Neural progenitor cell (in vitro differentiated cells): Measurements from ENCODE around the gene CFAP20. TPM values are rescaled to one million over a fixed set of nuclear protein-coding genes. Genes with fewer than 3 reads are reported as not detected.

Experiments
- DNase-seq: peaks from one replicate; pipeline ENCODE4 v3.0.0-alpha.2; 2016; ENCODE audit warnings: low spot score
- H2AFZ ChIP-seq: fragments of 200-600 bp; sonication (generic); replicated peaks from 2 replicates; pipeline ENCODE4 v1.6.1; 2016; ENCODE audit warnings: antibody characterized with exemption
- H3F3A ChIP-seq: fragments of 200-600 bp; sonication (generic); 2 replicates; pipeline ENCODE4 v1.6.1; 2016; ENCODE audit warnings: antibody characterized with exemption, low read depth
- H3K27ac ChIP-seq: fragments of 200-600 bp; sonication (generic); 2 replicates; pipeline ENCODE4 v1.5.1; 2016; ENCODE audit warnings: mild to moderate bottlenecking
- H3K27me3 ChIP-seq: fragments of 200-600 bp; sonication (generic); 2 replicates; pipeline ENCODE4 v1.6.1; 2016; ENCODE audit warnings: mild to moderate bottlenecking, moderate library complexity
- H3K36me3 ChIP-seq: fragments of 200-600 bp; sonication (generic); 2 replicates; pipeline ENCODE4 v1.5.1; 2016
- H3K4me1 ChIP-seq: fragments of 200-600 bp; sonication (generic); 2 replicates; pipeline ENCODE4 v1.6.1; 2016; ENCODE audit warnings: mixed run types
- H3K4me2 ChIP-seq: fragments of 200-600 bp; sonication (generic); 2 replicates; pipeline ENCODE4 v1.6.1; 2016
- H3K4me3 ChIP-seq: fragments of 200-600 bp; sonication (generic); 2 replicates; pipeline ENCODE4 v1.5.1; 2016
- H3K79me2 ChIP-seq: fragments of 200-600 bp; sonication (generic); 2 replicates; pipeline ENCODE4 v1.6.1; 2016; ENCODE audit warnings: low read depth
- H3K9ac ChIP-seq: fragments of 200-600 bp; sonication (generic); 2 replicates; pipeline ENCODE4 v1.6.1; 2016
- H3K9me3 ChIP-seq: fragments of 200-600 bp; sonication (generic); 2 replicates; pipeline ENCODE4 v1.5.1; 2016; ENCODE audit warnings: low read depth
- H4K20me1 ChIP-seq: fragments of 200-600 bp; sonication (generic); 2 replicates; pipeline ENCODE4 v1.6.1; 2016; ENCODE audit warnings: low read depth
- H3K27ac Mint-ChIP-seq: 3 replicates; pipeline ENCODE4 v1.8.0; 2021; ENCODE audit warnings: mixed read lengths
- H3K27me3 Mint-ChIP-seq: 2 replicates; pipeline ENCODE4 v1.8.0; 2022; ENCODE audit warnings: low read depth, mild to moderate bottlenecking, inconsistent platforms, moderate library complexity, mixed read lengths; ENCODE audit not compliant: insufficient read depth
- H3K36me3 Mint-ChIP-seq: 3 replicates; pipeline ENCODE4 v1.8.0; 2021; ENCODE audit warnings: mixed read lengths
- H3K4me1 Mint-ChIP-seq: 3 replicates; pipeline ENCODE4 v1.8.0; 2021; ENCODE audit warnings: mixed read lengths
- H3K4me3 Mint-ChIP-seq: 3 replicates; pipeline ENCODE4 v1.8.0; 2021; ENCODE audit warnings: mild to moderate bottlenecking, moderate library complexity, mixed read lengths
- H3K9me3 Mint-ChIP-seq: 3 replicates; pipeline ENCODE4 v1.8.0; 2020; ENCODE audit warnings: mixed read lengths
- EZH2 ChIP-seq: fragments of 200-600 bp; sonication (generic); IDR thresholded peaks from 2 replicates; pipeline ENCODE4 v1.6.1; 2017; ENCODE audit warnings: antibody characterized with exemption, mild to moderate bottlenecking, moderate library complexity
- EZH2phosphoT487 ChIP-seq: fragments of 200-600 bp; sonication (generic); IDR thresholded peaks from 2 replicates; pipeline ENCODE4 v1.6.1; 2017; ENCODE audit warnings: antibody characterized with exemption
- total RNA-seq: library from RNA; depleted of rRNA; stranded (reverse); fragments of >200 nt; gene quantifications from 2 replicates; pipeline ENCODE4 v1.2.3, GENCODE V29; 2015; ENCODE audit warnings: low replicate concordance
- TF ChIP-seq, protein P1 (sequence below): fragments of 200-600 bp; sonication (generic); IDR thresholded peaks from 2 replicates; pipeline ENCODE4 v1.5.1; 2017; ENCODE audit warnings: antibody characterized with exemption, mild to moderate bottlenecking

The CFAP20 gene
- total RNA-seq, 1 donor from 2014 or later = 93.8 TPM

DNA sequence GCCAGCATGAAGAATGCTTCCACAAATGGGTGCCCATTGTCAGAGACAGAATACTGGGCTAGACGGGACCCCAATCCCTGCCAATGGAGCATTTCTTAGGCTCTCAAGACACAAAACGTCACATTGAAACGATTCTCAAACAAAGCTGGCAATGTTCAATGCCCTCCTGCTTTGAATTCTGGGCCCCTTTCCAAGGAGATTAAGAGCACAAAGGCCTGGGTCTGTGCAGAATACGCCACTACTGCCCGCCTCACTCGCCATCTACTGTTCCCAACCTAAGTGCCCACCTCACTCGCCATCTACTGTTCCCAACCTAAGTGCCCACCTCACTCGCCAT, 9.7 kb downstream of the CFAP20 start:
- peaks cover 22% of the 10 kb centered on the region for H3K4me1 ChIP-seq
- H3K9me3 ChIP-seq = no peaks in the 10 kb centered on the region

DNA sequence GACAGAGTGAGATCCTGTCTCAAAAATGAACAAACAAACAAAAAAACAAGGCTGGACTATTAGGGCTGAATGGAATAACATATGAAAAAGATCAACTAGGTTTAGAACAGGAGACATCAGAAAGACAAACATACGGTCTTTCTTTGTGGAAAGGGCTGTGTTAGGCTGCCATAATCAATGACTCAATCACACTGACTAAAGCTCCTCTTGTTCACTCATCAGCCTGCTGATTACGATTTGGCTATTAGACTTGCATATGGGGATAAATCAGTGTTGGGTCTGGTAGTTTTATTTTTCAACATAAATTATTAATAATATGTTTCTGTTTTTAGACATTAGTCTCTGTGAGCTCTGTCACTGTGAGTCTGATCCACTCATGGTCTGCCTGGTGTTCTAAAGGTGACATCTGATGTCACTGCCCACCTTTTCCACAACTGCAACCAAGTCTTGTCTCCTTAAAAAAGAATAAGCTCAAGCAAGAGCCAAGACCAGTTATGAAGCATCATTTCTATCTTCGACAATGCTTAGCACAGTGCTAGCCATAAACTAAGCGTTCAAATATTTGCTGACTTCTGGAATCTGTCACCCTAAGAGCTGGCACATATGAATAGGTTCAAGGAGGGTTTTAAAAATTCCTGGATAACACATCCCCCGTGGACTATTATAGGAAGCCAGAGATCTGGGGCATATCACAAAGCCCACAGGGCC, 10.2 kb downstream of the CFAP20 start:
- H3K36me3 Mint-ChIP-seq = peaks cover 18% of the 10 kb centered on the region
- no peak overlapping the region for H3K27ac ChIP-seq
- H3K4me1 Mint-ChIP-seq = peaks cover 39% of the 10 kb centered on the region
- TF ChIP-seq EZH2 = no peak
- no peak for TF ChIP-seq EZH2phosphoT487
- TF ChIP-seq, protein P1, sequence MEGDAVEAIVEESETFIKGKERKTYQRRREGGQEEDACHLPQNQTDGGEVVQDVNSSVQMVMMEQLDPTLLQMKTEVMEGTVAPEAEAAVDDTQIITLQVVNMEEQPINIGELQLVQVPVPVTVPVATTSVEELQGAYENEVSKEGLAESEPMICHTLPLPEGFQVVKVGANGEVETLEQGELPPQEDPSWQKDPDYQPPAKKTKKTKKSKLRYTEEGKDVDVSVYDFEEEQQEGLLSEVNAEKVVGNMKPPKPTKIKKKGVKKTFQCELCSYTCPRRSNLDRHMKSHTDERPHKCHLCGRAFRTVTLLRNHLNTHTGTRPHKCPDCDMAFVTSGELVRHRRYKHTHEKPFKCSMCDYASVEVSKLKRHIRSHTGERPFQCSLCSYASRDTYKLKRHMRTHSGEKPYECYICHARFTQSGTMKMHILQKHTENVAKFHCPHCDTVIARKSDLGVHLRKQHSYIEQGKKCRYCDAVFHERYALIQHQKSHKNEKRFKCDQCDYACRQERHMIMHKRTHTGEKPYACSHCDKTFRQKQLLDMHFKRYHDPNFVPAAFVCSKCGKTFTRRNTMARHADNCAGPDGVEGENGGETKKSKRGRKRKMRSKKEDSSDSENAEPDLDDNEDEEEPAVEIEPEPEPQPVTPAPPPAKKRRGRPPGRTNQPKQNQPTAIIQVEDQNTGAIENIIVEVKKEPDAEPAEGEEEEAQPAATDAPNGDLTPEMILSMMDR = no peak
- no peaks in the 10 kb centered on the region for H3K27me3 ChIP-seq
- H3K36me3 ChIP-seq = no peaks in the 10 kb centered on the region
- no peak for DNase-seq
- H3K4me2 ChIP-seq = no peak overlapping the region
- no peak overlapping the region for H3K9ac ChIP-seq
- no peak overlapping the region for H3K4me3 ChIP-seq
- no peaks in the 10 kb centered on the region for H3K27me3 Mint-ChIP-seq
- no peaks in the 10 kb centered on the region for H3K9me3 Mint-ChIP-seq
- H2AFZ ChIP-seq = no peak overlapping the region
- peaks cover 22% of the 10 kb centered on the region for H3K4me1 ChIP-seq
- no peak overlapping the region for H3K27ac Mint-ChIP-seq
- peaks cover 79% of the 10 kb centered on the region for H3K79me2 ChIP-seq
- H4K20me1 ChIP-seq = peaks cover 79% of the 10 kb centered on the region
- H3K9me3 ChIP-seq = no peaks in the 10 kb centered on the region
- no peak overlapping the region for H3K4me3 Mint-ChIP-seq
- H3F3A ChIP-seq = peaks cover 8% of the 10 kb centered on the region

More for the DNA sequence above, 9.7 kb downstream of the CFAP20 start:
- no peak overlapping the region for H3K27ac Mint-ChIP-seq
- peaks cover 40% of the 10 kb centered on the region for H3K4me1 Mint-ChIP-seq
- H3K4me3 Mint-ChIP-seq = no peak overlapping the region
- Histone ChIP-seq H3K27ac (no peak overlapping the region), H3K27me3 (no peaks in the 10 kb centered on the region), H3K9ac (no peak overlapping the region), H3K79me2 (peaks cover 84% of the 10 kb centered on the region), H3F3A (peaks cover 8% of the 10 kb centered on the region), H3K4me2 (no peak overlapping the region), H2AFZ (no peak overlapping the region), H3K4me3 (no peak overlapping the region), H4K20me1 (peaks cover 84% of the 10 kb centered on the region), H3K36me3 (no peaks in the 10 kb centered on the region)
- H3K36me3 Mint-ChIP-seq = peaks cover 18% of the 10 kb centered on the region
- no peak for TF ChIP-seq EZH2phosphoT487
- TF ChIP-seq, protein P1 = no peak
- TF ChIP-seq EZH2 = no peak
- no peaks in the 10 kb centered on the region for H3K27me3 Mint-ChIP-seq
- no peak for DNase-seq
- H3K9me3 Mint-ChIP-seq = no peaks in the 10 kb centered on the region

DNA sequence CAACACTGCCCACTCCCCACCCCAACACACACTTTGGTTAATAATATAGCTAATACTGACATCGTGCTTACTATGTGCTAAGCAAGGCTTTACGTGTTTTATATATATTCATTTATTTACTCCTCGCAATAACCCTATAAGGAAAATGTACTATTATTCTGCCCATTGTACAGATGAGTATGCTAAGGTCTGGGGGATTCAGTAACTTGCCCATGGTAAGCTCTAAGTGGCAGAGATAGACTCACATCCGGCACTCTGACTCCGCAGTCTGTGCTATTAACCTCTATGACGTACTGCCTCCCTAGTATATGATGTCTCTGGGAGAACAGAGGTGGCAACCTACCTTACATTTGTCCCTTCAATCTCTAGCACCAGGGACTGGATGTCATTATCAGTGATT, 12.7 kb downstream of the CFAP20 start:
- Histone ChIP-seq H3K36me3 (peaks cover 5% of the 10 kb centered on the region), H3F3A (peaks cover 7% of the 10 kb centered on the region), H2AFZ (no peak overlapping the region), H3K79me2 (peaks cover 54% of the 10 kb centered on the region), H3K27me3 (no peaks in the 10 kb centered on the region), H3K4me2 (no peak overlapping the region), H3K27ac (no peak overlapping the region), H4K20me1 (peaks cover 55% of the 10 kb centered on the region), H3K9ac (no peak overlapping the region), H3K9me3 (no peaks in the 10 kb centered on the region), H3K4me1 (peaks cover 19% of the 10 kb centered on the region), H3K4me3 (no peak overlapping the region)
- Mint-ChIP-seq H3K27me3 (peaks cover 3% of the 10 kb centered on the region), H3K27ac (no peak overlapping the region), H3K36me3 (peaks cover 34% of the 10 kb centered on the region), H3K4me1 (peaks cover 24% of the 10 kb centered on the region), H3K9me3 (no peaks in the 10 kb centered on the region), H3K4me3 (no peak overlapping the region)
- TF ChIP-seq, protein P1 = no peak
- DNase-seq = no peak
